DMS153 treated with DMSO at 0.1 percent for 48 hours (cell line): ENCODE measurements around the gene SPSB1.

ENCODE experiments used
- DNase-seq: peaks from one replicate; lab custom pipeline; 2025; ENCODE audit not compliant: unreplicated experiment; lab: John Stamatoyannopoulos, UW

Gene SPSB1

GRCh38 chr1:9361630-9362260, 69.1 kb downstream of the SPSB1 start:
- no peak for DNase-seq

- no peak for DNase-seq
Observed at GRCh38 chr1:9362488-9362887, 69.8 kb downstream of the SPSB1 start.

GRCh38 chr1:9363061-9363471, 70.4 kb downstream of the SPSB1 start:
- DNase-seq = no peak

GRCh38 chr1:9366298-9366697, 73.6 kb downstream of the SPSB1 start:
- DNase-seq = no peak

- DNase-seq = no peak
Observed at GRCh38 chr1:9366943-9367780, 74.5 kb downstream of the SPSB1 start.

- no peak for DNase-seq
Observed at GRCh38 chr1:9367806-9368205, 75.1 kb downstream of the SPSB1 start.

GRCh38 chr1:9368356-9368755, 75.7 kb downstream of the SPSB1 start:
- DNase-seq = no peak

GRCh38 chr1:9369964-9370788, 77.5 kb downstream of the SPSB1 start:
- DNase-seq = no peak

GRCh38 chr1:9371391-9371935, 78.8 kb downstream of the SPSB1 start:
- DNase-seq = no peak

- DNase-seq = no peak
Observed at GRCh38 chr1:9371951-9372350, 79.3 kb downstream of the SPSB1 start.

- DNase-seq = no peak
Observed at GRCh38 chr1:9373619-9374018, 80.9 kb downstream of the SPSB1 start.

- no peak for DNase-seq
Observed at GRCh38 chr1:9374748-9375341, 82.2 kb downstream of the SPSB1 start.

- no peak for DNase-seq
Observed at GRCh38 chr1:9375912-9376311, 83.2 kb downstream of the SPSB1 start.

- no peak for DNase-seq
Observed at GRCh38 chr1:9376430-9376829, 83.7 kb downstream of the SPSB1 start.

GRCh38 chr1:9376886-9377333, 84.2 kb downstream of the SPSB1 start:
- no peak for DNase-seq

GRCh38 chr1:9378801-9379200, 86.1 kb downstream of the SPSB1 start:
- no peak for DNase-seq

- no peak for DNase-seq
Observed at GRCh38 chr1:9380711-9381110, 88.0 kb downstream of the SPSB1 start.

GRCh38 chr1:9382643-9383491, 90.2 kb downstream of the SPSB1 start:
- DNase-seq = no peak

- DNase-seq = no peak
Observed at GRCh38 chr1:9384128-9384527, 91.4 kb downstream of the SPSB1 start.

- no peak for DNase-seq
Observed at GRCh38 chr1:9384751-9385245, 92.1 kb downstream of the SPSB1 start.
